ENCODE results near the gene GOLM1. TPM values are rescaled to one million over a fixed set of nuclear protein-coding genes. Genes with fewer than 3 reads are reported as not detected.

Gene GOLM1
- total RNA-seq, 1 donor from 2014 or later, result 22.4 TPM

DNA sequence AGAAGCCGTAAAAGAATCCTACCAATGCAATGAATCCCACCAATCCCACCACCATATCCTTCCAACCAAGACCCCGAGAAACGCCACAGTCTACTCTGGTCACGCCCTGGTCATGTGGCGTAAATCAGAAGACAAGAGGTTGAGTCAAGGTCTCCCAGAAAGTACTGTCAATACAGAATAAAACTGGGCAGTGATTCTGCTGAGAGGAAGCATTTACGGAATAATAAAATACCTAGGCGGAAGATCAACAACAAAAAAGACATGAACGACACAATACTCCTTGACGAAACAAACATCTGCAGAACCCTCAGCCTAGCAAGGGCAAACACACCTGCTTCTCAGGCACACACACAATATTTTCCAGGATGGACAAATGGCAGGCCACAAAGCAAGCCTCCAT, 62.8 kb downstream of the GOLM1 start:
- Histone ChIP-seq H3K4me3 (ENCODE audit: low read length in 3 of 3) (no peak overlapping the region), H3K27me3 (ENCODE audit: control insufficient read depth in 3 of 3, insufficient read depth in 3 of 3, low read length in 3 of 3) (no peaks in the 10 kb centered on the region), H3K36me3 (ENCODE audit: control insufficient read depth in 3 of 3, insufficient read depth in 3 of 3, low read length in 3 of 3) (peaks cover 0 to 4% (median 0%) of the 10 kb centered on the region in 3 donors), H3K4me1 (ENCODE audit: control insufficient read depth in 3 of 3, insufficient read depth in 3 of 3, low read length in 3 of 3) (no peaks in the 10 kb centered on the region), H3K27ac (ENCODE audit: low read depth, low read length) (no peak overlapping the region), H3K9me3 (ENCODE audit: control insufficient read depth in 3 of 3, low read length in 3 of 3) (no peaks in the 10 kb centered on the region), H3K9ac (ENCODE audit: low read depth in 1 of 3, low read length in 3 of 3) (no peak overlapping the region)

DNA sequence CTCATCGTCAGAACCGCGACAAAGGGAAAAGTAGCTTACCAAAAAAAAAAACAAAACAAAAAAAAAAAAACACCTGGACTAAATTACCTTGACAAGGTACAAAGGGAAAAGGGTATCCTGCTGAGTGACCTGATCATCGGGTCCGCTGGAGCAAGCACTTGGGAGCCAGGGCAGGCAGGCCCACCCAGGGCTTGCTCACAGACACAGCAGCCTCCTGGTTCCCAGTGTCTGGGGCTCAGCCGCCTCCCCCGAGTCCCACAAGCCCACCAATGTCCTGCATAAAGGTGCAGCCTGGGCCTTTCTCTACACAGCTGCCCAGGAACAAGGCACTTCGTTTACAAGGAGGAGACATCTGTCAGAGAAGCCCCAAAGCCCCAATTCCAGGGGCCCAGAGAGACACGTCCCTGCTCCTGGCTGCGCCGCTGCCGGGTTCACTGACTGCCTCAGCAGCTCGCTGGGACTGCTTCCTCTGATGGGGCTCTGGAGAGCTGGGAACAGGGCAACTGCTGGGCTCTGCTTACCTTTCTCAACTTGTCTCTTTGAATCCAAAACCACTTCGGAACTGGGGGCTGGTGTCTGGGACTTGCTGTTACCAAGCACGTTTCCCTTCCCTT, 63.4 kb downstream of the GOLM1 start:
- H3K9ac ChIP-seq (ENCODE audit: low read depth in 1 of 3, low read length in 3 of 3), result no peak overlapping the region
- no peak overlapping the region for H3K27ac ChIP-seq (ENCODE audit: low read depth, low read length)
- no peaks in the 10 kb centered on the region for H3K9me3 ChIP-seq (ENCODE audit: control insufficient read depth in 3 of 3, low read length in 3 of 3)
- no peak overlapping the region for H3K4me3 ChIP-seq (ENCODE audit: low read length in 3 of 3)
- peaks cover 0 to 4% (median 0%) of the 10 kb centered on the region in 3 donors for H3K36me3 ChIP-seq (ENCODE audit: control insufficient read depth in 3 of 3, insufficient read depth in 3 of 3, low read length in 3 of 3)
- no peaks in the 10 kb centered on the region for H3K4me1 ChIP-seq (ENCODE audit: control insufficient read depth in 3 of 3, insufficient read depth in 3 of 3, low read length in 3 of 3)
- no peaks in the 10 kb centered on the region for H3K27me3 ChIP-seq (ENCODE audit: control insufficient read depth in 3 of 3, insufficient read depth in 3 of 3, low read length in 3 of 3)

DNA sequence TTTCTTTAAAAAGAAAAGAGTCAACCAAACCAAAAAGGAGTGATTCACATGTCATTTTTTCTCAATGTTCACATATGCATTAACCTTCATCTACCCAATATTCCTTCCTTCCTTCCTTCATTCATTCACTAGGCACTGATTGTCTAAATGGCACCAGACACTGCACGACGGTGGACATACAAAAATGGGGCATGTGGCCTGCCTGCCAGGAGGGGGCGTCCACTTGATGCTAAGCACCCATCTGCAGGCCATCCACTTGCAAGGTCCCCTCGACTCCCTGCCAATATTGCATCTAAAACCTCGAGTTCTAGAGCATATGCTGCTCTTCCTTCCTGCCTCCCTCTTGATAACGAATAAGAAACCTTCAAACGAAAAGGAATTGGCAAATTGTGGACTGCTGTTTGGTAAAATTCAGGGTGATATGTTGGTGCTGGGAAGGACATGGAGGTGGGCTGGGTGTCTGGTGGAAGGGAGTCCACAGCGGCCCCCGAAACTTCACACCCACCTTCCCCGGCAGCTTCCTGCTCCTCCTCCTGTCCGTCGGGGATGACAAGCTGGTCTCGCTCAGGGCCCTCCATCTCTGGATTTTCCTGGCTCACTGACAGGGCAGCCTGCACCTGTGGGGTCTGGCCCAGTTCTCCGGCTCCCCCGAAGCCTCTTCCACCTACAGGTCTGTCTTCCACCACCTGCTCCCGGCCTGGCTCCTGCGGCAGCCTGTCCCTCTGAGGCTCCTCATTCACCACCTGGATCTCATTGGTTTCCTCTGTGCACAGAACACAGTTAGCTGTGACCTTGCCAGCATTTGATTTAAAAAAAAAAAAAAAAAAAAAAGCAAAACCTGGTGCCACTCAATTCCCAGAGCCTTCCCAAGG, 64.3 kb downstream of the GOLM1 start:
- H3K4me1 ChIP-seq (ENCODE audit: control insufficient read depth in 3 of 3, insufficient read depth in 3 of 3, low read length in 3 of 3), result no peaks in the 10 kb centered on the region
- H3K4me3 ChIP-seq (ENCODE audit: low read length in 3 of 3), result no peak overlapping the region
- no peaks in the 10 kb centered on the region for H3K9me3 ChIP-seq (ENCODE audit: control insufficient read depth in 3 of 3, low read length in 3 of 3)
- H3K36me3 ChIP-seq (ENCODE audit: control insufficient read depth in 3 of 3, insufficient read depth in 3 of 3, low read length in 3 of 3), result peaks cover 0 to 4% (median 0%) of the 10 kb centered on the region in 3 donors
- H3K27me3 ChIP-seq (ENCODE audit: control insufficient read depth in 3 of 3, insufficient read depth in 3 of 3, low read length in 3 of 3), result no peaks in the 10 kb centered on the region
- H3K27ac ChIP-seq (ENCODE audit: low read depth, low read length), result no peak overlapping the region
- H3K9ac ChIP-seq (ENCODE audit: low read depth in 1 of 3, low read length in 3 of 3), result no peak overlapping the region

DNA sequence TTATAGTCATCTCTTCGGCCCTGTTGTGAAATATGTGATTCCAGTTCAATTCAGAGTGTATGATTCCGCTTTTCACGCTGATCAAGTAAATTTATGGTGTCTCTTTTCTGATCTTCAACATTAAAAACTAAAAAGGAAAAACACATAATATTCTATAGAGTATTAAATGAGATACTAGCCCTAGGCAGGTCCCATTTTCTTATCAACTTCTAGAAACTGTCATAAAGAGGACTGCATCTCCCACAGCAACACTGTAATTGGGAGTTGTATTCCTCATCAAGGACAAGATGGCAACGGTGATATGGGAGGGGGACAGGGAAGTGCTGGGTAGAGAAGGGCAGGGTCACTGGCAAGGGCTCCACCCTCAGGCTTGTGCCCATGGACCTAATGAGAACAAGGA, 71.6 kb downstream of the GOLM1 start:
- H3K9me3 ChIP-seq (ENCODE audit: control insufficient read depth in 3 of 3, low read length in 3 of 3), result no peaks in the 10 kb centered on the region
- no peak overlapping the region for H3K9ac ChIP-seq (ENCODE audit: low read depth in 1 of 3, low read length in 3 of 3)
- H3K4me1 ChIP-seq (ENCODE audit: control insufficient read depth in 3 of 3, insufficient read depth in 3 of 3, low read length in 3 of 3), result no peaks in the 10 kb centered on the region
- no peaks in the 10 kb centered on the region for H3K27me3 ChIP-seq (ENCODE audit: control insufficient read depth in 3 of 3, insufficient read depth in 3 of 3, low read length in 3 of 3)
- peaks cover 12 to 28% (median 21%) of the 10 kb centered on the region in 3 donors for H3K36me3 ChIP-seq (ENCODE audit: control insufficient read depth in 3 of 3, insufficient read depth in 3 of 3, low read length in 3 of 3)
- H3K4me3 ChIP-seq (ENCODE audit: low read length in 3 of 3), result no peak overlapping the region
- no peak overlapping the region for H3K27ac ChIP-seq (ENCODE audit: low read depth, low read length)

DNA sequence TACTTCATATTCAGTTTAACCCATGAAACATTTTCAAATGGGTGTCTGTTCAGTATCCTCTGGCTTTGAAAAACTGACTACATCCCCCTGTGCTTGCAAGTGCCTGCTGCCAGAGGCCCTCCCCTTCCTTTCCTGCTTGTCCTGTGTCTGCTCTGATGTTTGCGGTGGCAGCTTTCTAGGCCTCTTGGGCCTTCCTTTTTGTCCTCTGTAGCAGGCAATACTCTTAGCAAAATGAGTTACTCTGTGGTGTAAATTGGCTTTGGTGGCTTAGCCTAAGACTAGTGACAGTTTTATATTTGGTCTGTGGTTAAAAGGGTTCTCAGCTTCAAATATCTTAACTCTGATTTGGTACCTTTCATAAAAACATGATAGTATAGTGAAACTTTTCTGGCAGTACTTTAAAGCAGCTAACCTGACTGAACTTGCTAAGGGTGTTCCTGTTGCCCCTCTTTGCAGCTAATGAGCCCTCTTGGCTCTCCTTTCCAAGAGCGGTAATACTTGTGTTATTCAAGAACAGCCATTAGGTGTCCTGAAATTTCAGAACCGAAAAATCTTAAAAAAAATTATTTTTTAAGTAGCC, 76.6 kb downstream of the GOLM1 start:
- H3K36me3 ChIP-seq (ENCODE audit: control insufficient read depth in 3 of 3, insufficient read depth in 3 of 3, low read length in 3 of 3), result peaks cover 13 to 44% (median 28%) of the 10 kb centered on the region in 3 donors
- no peak overlapping the region for H3K9ac ChIP-seq (ENCODE audit: low read depth in 1 of 3, low read length in 3 of 3)

DNA sequence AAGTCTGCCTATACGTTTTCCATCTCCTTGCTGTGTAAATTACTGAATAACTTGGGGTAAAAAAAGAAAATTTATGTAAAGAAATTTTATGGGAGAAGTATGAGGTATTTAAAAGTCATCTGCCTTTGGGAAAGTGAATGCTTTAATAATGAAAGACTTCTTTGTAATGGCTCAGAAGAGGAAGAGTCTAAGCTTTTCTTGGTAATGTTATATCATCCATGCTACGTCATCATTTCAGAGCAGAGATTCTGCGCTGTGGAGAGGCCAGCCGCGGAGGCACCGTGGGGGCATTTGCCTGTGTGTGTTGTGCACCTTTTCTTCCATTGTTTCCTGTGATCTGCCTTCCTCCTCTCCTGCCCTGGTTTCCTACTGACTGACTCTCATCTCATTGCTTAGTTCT, 78.2 kb downstream of the GOLM1 start:
- Histone ChIP-seq H3K4me1 (ENCODE audit: control insufficient read depth in 3 of 3, insufficient read depth in 3 of 3, low read length in 3 of 3) (no peaks in the 10 kb centered on the region), H3K36me3 (ENCODE audit: control insufficient read depth in 3 of 3, insufficient read depth in 3 of 3, low read length in 3 of 3) (peaks cover 9 to 39% (median 28%) of the 10 kb centered on the region in 3 donors), H3K9me3 (ENCODE audit: control insufficient read depth in 3 of 3, low read length in 3 of 3) (no peaks in the 10 kb centered on the region), H3K9ac (ENCODE audit: low read depth in 1 of 3, low read length in 3 of 3) (no peak overlapping the region), H3K27me3 (ENCODE audit: control insufficient read depth in 3 of 3, insufficient read depth in 3 of 3, low read length in 3 of 3) (no peaks in the 10 kb centered on the region), H3K4me3 (ENCODE audit: low read length in 3 of 3) (no peak overlapping the region), H3K27ac (ENCODE audit: low read depth, low read length) (no peak overlapping the region)

More for the DNA sequence above, 76.6 kb downstream of the GOLM1 start:
- Histone ChIP-seq H3K4me1 (ENCODE audit: control insufficient read depth in 3 of 3, insufficient read depth in 3 of 3, low read length in 3 of 3) (no peaks in the 10 kb centered on the region), H3K9me3 (ENCODE audit: control insufficient read depth in 3 of 3, low read length in 3 of 3) (no peaks in the 10 kb centered on the region), H3K4me3 (ENCODE audit: low read length in 3 of 3) (no peak overlapping the region), H3K27ac (ENCODE audit: low read depth, low read length) (no peak overlapping the region), H3K27me3 (ENCODE audit: control insufficient read depth in 3 of 3, insufficient read depth in 3 of 3, low read length in 3 of 3) (no peaks in the 10 kb centered on the region)

DNA sequence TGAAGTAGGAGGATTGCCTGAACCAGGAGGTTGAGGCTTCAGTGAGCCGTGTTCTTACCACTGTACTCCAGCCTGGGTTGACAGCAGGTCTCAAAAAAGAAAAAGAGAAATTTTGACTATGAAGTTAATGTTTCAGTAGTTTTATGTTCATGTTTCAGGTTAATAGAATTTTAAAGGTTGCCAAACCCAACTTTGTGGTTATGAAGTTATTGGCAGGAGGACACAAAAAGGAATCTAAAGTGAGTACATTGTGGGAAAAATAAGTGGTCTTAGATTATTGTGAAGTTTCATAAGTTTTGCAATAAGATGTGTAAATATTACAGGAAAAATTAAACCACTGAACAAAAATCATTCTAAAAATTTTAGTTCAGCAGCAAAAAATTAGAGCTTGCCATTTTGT, 78.6 kb downstream of the GOLM1 start:
- Histone ChIP-seq H3K9ac (ENCODE audit: low read depth in 1 of 3, low read length in 3 of 3) (no peak overlapping the region), H3K36me3 (ENCODE audit: control insufficient read depth in 3 of 3, insufficient read depth in 3 of 3, low read length in 3 of 3) (peaks cover 9 to 39% (median 28%) of the 10 kb centered on the region in 3 donors), H3K4me3 (ENCODE audit: low read length in 3 of 3) (no peak overlapping the region), H3K9me3 (ENCODE audit: control insufficient read depth in 3 of 3, low read length in 3 of 3) (no peaks in the 10 kb centered on the region), H3K4me1 (ENCODE audit: control insufficient read depth in 3 of 3, insufficient read depth in 3 of 3, low read length in 3 of 3) (no peaks in the 10 kb centered on the region), H3K27ac (ENCODE audit: low read depth, low read length) (no peak overlapping the region), H3K27me3 (ENCODE audit: control insufficient read depth in 3 of 3, insufficient read depth in 3 of 3, low read length in 3 of 3) (no peaks in the 10 kb centered on the region)

DNA sequence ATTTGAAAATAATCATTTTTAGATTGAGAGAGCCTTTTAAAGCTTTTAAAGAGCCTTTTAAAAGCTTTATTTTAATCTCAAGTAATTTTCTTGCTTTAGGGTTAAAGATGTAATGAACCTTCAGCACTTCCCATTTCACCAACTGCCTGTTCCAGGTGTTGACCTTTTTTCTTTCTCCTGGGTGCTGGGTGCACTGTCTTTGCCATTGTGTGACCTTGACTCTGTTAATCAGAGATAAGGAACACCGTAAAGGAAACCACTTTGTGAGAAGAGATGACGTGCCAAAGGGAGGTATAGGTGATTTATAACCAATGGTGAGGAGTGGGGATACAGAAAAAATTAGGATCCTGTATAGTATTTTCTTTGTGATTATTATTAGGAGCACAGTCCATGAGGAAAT, 90.2 kb downstream of the GOLM1 start:
- Histone ChIP-seq H3K27me3 (ENCODE audit: control insufficient read depth in 3 of 3, insufficient read depth in 3 of 3, low read length in 3 of 3) (no peaks in the 10 kb centered on the region), H3K9ac (ENCODE audit: low read depth in 1 of 3, low read length in 3 of 3) (no peak overlapping the region), H3K4me1 (ENCODE audit: control insufficient read depth in 3 of 3, insufficient read depth in 3 of 3, low read length in 3 of 3) (no peaks in the 10 kb centered on the region), H3K9me3 (ENCODE audit: control insufficient read depth in 3 of 3, low read length in 3 of 3) (peaks cover 0 to 5% (median 0%) of the 10 kb centered on the region in 3 donors), H3K27ac (ENCODE audit: low read depth, low read length) (no peak overlapping the region), H3K36me3 (ENCODE audit: control insufficient read depth in 3 of 3, insufficient read depth in 3 of 3, low read length in 3 of 3) (peaks cover 7 to 36% (median 29%) of the 10 kb centered on the region in 3 donors), H3K4me3 (ENCODE audit: low read length in 3 of 3) (no peak overlapping the region)

DNA sequence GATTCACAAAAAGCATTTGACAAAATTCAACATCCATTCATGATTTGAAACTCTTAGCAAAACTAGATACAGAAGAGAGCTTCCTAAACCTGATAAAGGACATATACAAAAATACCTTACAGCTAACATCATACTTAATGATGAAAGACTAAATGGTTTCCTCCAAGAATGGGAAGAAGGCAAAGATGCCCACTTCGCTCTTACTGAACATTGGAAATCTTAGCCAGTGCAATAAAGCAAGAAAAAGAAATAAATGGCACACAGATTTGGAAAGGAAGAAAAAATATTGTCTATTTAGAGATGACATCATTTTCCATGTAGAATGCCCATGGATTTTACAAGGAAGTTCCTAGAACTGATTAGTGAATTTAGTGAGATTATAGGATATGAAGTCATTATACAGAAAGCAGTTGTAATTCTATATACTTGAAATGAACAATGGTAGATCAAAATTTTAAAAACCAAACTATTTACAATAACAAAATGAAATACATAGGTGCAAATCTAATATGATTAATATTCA, 94.0 kb downstream of the GOLM1 start:
- no peaks in the 10 kb centered on the region for H3K4me1 ChIP-seq (ENCODE audit: control insufficient read depth in 3 of 3, insufficient read depth in 3 of 3, low read length in 3 of 3)
- no peak overlapping the region for H3K4me3 ChIP-seq (ENCODE audit: low read length in 3 of 3)
- no peak overlapping the region for H3K27ac ChIP-seq (ENCODE audit: low read depth, low read length)
- no peaks in the 10 kb centered on the region for H3K27me3 ChIP-seq (ENCODE audit: control insufficient read depth in 3 of 3, insufficient read depth in 3 of 3, low read length in 3 of 3)
- H3K36me3 ChIP-seq (ENCODE audit: control insufficient read depth in 3 of 3, insufficient read depth in 3 of 3, low read length in 3 of 3), result peaks cover 7 to 29% (median 27%) of the 10 kb centered on the region in 3 donors
- no peak overlapping the region for H3K9ac ChIP-seq (ENCODE audit: low read depth in 1 of 3, low read length in 3 of 3)
- peaks cover 0 to 5% (median 0%) of the 10 kb centered on the region in 3 donors for H3K9me3 ChIP-seq (ENCODE audit: control insufficient read depth in 3 of 3, low read length in 3 of 3)

DNA sequence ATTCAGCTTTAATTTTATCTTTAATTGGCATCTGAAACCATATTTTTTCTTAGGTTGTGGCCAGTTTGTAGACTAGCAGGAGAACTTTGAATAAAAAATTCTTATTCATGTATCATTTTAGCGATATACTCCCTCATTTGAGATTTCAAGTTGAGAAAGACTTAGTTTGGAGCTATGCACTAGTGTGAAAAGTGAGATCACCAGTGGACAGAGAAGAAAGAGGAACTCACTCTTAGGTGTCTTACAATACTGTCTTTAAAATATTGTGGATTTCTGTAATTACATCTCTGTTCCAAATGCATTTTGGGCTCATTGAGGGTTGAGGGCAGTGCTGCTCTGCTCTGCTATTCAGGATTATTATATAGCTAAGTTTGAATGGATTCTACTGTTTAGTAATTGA, 103.8 kb downstream of the GOLM1 start:
- no peaks in the 10 kb centered on the region for H3K27me3 ChIP-seq (ENCODE audit: control insufficient read depth in 3 of 3, insufficient read depth in 3 of 3, low read length in 3 of 3)
- no peaks in the 10 kb centered on the region for H3K4me1 ChIP-seq (ENCODE audit: control insufficient read depth in 3 of 3, insufficient read depth in 3 of 3, low read length in 3 of 3)
- no peak overlapping the region for H3K27ac ChIP-seq (ENCODE audit: low read depth, low read length)
- no peak overlapping the region for H3K9ac ChIP-seq (ENCODE audit: low read depth in 1 of 3, low read length in 3 of 3)
- H3K36me3 ChIP-seq (ENCODE audit: control insufficient read depth in 3 of 3, insufficient read depth in 3 of 3, low read length in 3 of 3), result peaks cover 8 to 14% (median 11%) of the 10 kb centered on the region in 3 donors
- H3K4me3 ChIP-seq (ENCODE audit: low read length in 3 of 3), result no peak overlapping the region
- no peaks in the 10 kb centered on the region for H3K9me3 ChIP-seq (ENCODE audit: control insufficient read depth in 3 of 3, low read length in 3 of 3)
